Thoracic aorta (tissue), 2 donors: ENCODE results near the gene XPNPEP1. TPM values are rescaled to one million over a fixed set of nuclear protein-coding genes. Genes with fewer than 3 reads are reported as not detected.

Experiments used
- ATAC-seq: fragments of 150-250 bp; one replicate; pipeline ENCODE4 v1.8.0; 2017; ENCODE audit warnings: low read depth; ENCODE audit not compliant: insufficient number of reproducible peaks, low FRiP score
- DNase-seq: peaks from one replicate; pipeline ENCODE4 v3.0.0-alpha.2; 2020; ENCODE audit warnings: low spot score
- H3K27ac ChIP-seq, 2 donors: fragments of 200-600 bp; sonication (generic); 1 replicate in 1 of 2; 2 replicates in 1 of 2; pipeline ENCODE4 v1.5.1; 2016; ENCODE audit warnings: mild to moderate bottlenecking in 2 of 2, moderate library complexity in 2 of 2
- H3K27me3 ChIP-seq: fragments of 200-600 bp; sonication (generic); replicated peaks from 2 replicates; pipeline ENCODE4 v1.6.0; 2016; ENCODE audit warnings: mild to moderate bottlenecking; ENCODE audit not compliant: insufficient read depth
- H3K36me3 ChIP-seq: fragments of 200-600 bp; sonication (generic); one replicate; pipeline ENCODE4 v1.5.1; 2016
- H3K4me1 ChIP-seq, 2 donors: fragments of 200-600 bp; sonication (generic); 1 replicate in 1 of 2; 2 replicates in 1 of 2; pipeline versions ENCODE4 v1.5.1 to v1.6.0; 2016; ENCODE audit warnings: low read depth in 2 of 2, mild to moderate bottlenecking in 1 of 2; ENCODE audit not compliant: control insufficient read depth in 1 of 2
- H3K4me3 ChIP-seq: fragments of 200-600 bp; sonication (generic); 2 replicates; pipeline ENCODE4 v1.5.1; 2016; ENCODE audit warnings: mild to moderate bottlenecking
- H3K9me3 ChIP-seq: fragments of 200-600 bp; sonication (generic); 2 replicates; pipeline ENCODE4 v1.5.1; 2016
- total RNA-seq, 2 donors: library from RNA; depleted of rRNA; stranded (reverse); fragments of >200 nt; gene quantifications; one replicate each; pipeline versions ENCODE4 v1.1.0 to v1.2.3, GENCODE V29; 2016
- TF ChIP-seq, protein P1 (sequence below): fragments of 200-600 bp; sonication (generic); IDR thresholded peaks from one replicate; pipeline ENCODE4 v1.5.1; 2019; ENCODE audit warnings: antibody characterized with exemption

XPNPEP1 gene
- total RNA-seq, 2 donors from 2014 or later = 36.0 to 86.0 TPM

DNA sequence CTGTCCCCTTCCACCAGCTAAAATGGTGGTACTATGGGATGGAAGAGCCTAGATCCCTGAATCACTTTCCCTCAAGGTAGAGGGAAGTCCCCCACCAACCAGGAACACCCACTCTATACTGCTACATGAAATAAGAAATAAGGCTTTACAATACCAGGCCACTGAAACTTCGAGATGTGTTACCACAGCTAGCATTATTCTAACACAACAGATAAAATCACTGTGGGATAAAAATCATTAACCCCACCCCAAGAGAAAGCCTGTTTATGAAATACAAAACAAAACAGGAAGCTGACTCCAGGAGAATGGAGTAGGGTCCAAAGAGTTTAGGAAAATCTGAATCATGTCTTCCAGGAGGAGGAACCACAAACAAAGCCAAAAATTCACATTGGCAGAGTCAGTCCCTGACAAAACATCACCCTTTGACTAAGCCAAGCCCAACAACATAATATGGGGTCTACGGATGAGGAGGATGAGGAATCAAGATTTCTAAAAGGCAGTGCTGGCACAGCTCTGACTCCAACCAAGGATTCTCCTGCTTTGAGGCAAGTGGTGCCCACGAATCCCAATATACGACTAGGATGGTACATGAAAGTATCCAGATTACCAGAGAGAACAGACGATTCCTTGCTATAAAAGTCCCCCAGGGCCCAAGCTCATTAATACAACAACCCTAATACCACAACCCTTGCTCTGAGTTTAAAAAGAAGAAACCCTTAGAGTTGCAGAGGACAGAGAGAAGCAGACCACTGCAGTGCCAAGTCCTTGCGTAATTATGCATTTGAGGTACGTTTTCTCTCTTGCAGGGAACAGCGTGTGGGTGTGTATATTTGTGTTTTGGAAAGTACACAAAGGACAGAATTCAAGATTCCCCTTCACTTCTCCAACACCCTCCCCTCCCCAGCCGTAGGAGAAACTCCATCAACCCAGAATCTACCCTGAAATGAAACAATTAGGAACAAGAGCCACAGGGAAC, 23.7 kb downstream of the XPNPEP1 start:
- DNase-seq (no peak), ATAC-seq (peak; percentile 51)
- TF ChIP-seq, protein P1, sequence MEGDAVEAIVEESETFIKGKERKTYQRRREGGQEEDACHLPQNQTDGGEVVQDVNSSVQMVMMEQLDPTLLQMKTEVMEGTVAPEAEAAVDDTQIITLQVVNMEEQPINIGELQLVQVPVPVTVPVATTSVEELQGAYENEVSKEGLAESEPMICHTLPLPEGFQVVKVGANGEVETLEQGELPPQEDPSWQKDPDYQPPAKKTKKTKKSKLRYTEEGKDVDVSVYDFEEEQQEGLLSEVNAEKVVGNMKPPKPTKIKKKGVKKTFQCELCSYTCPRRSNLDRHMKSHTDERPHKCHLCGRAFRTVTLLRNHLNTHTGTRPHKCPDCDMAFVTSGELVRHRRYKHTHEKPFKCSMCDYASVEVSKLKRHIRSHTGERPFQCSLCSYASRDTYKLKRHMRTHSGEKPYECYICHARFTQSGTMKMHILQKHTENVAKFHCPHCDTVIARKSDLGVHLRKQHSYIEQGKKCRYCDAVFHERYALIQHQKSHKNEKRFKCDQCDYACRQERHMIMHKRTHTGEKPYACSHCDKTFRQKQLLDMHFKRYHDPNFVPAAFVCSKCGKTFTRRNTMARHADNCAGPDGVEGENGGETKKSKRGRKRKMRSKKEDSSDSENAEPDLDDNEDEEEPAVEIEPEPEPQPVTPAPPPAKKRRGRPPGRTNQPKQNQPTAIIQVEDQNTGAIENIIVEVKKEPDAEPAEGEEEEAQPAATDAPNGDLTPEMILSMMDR = no peak
- Histone ChIP-seq H3K4me3 (peak overlapping the region; percentile 4), H3K27ac (peak overlapping the region; percentile 88 to 93), H3K4me1 (peaks cover 50 to 87% of the 10 kb centered on the region in 2 donors), H3K9me3 (no peaks in the 10 kb centered on the region), H3K27me3 (no peaks in the 10 kb centered on the region), H3K36me3 (no peaks in the 10 kb centered on the region)

- Histone ChIP-seq H3K36me3 (no peaks in the 10 kb centered on the region), H3K4me1 (peaks cover 56 to 88% of the 10 kb centered on the region in 2 donors), H3K9me3 (no peaks in the 10 kb centered on the region), H3K4me3 (no peak overlapping the region), H3K27ac (peak overlapping the region; percentile 88 to 93), H3K27me3 (no peaks in the 10 kb centered on the region)
- ATAC-seq (no peak), DNase-seq (no peak)
- TF ChIP-seq, protein P1 = no peak
Measured at GRCh38 chr10:109898666-109899355, 24.5 kb downstream of the XPNPEP1 start.

- Histone ChIP-seq H3K4me3 (no peak overlapping the region), H3K9me3 (no peaks in the 10 kb centered on the region), H3K4me1 (peaks cover 61 to 88% of the 10 kb centered on the region in 2 donors), H3K27ac (peak overlapping the region; percentile 88 to 93), H3K27me3 (no peaks in the 10 kb centered on the region), H3K36me3 (no peaks in the 10 kb centered on the region)
- TF ChIP-seq, protein P1 = no peak
- DNase-seq = no peak
- no peak for ATAC-seq
Measured at GRCh38 chr10:109898007-109898406, 25.3 kb downstream of the XPNPEP1 start.

GRCh38 chr10:109895848-109896247, 27.5 kb downstream of the XPNPEP1 start:
- ATAC-seq = no peak
- no peaks in the 10 kb centered on the region for H3K27me3 ChIP-seq
- no peak overlapping the region for H3K4me3 ChIP-seq
- TF ChIP-seq, protein P1 = no peak
- peak overlapping the region; percentile 88 to 93 for H3K27ac ChIP-seq
- H3K4me1 ChIP-seq = peaks cover 69 to 100% of the 10 kb centered on the region in 2 donors
- H3K9me3 ChIP-seq = no peaks in the 10 kb centered on the region
- no peaks in the 10 kb centered on the region for H3K36me3 ChIP-seq
- no peak for DNase-seq
